Measurements from ENCODE around the gene CHRNA4.

GRCh38 chr20:63377256-63377941, 16.2 kb upstream of the CHRNA4 start:
- TF ChIP-seq ZNF384 (IDR thresholded peaks at IDR 0.05) (no peak), FOXM1 (IDR thresholded peaks at IDR 0.05; ENCODE audit: borderline replicate concordance) (no peak), NFRKB (IDR thresholded peaks at IDR 0.05) (no peak), SP1 (IDR thresholded peaks at IDR 0.05) (no peak), L3MBTL2 (conservative IDR thresholded peaks at IDR 0.05) (peak; percentile 64), ARNT (IDR thresholded peaks at IDR 0.05) (no peak), SUZ12 (IDR thresholded peaks at IDR 0.05) (no peak), FOXA1 (IDR thresholded peaks at IDR 0.05) (no peak), CTBP1 (IDR thresholded peaks at IDR 0.05; ENCODE audit: borderline replicate concordance) (no peak), ELF4 (IDR thresholded peaks at IDR 0.05) (no peak)
